ENCODE measurements around the gene CHST6.
"Not testable (repeated sequence)": the region's sequence is repeated elsewhere in the genome, so short reads cannot be mapped to it uniquely, and the experiment has no call there.

Gene CHST6

DNA sequence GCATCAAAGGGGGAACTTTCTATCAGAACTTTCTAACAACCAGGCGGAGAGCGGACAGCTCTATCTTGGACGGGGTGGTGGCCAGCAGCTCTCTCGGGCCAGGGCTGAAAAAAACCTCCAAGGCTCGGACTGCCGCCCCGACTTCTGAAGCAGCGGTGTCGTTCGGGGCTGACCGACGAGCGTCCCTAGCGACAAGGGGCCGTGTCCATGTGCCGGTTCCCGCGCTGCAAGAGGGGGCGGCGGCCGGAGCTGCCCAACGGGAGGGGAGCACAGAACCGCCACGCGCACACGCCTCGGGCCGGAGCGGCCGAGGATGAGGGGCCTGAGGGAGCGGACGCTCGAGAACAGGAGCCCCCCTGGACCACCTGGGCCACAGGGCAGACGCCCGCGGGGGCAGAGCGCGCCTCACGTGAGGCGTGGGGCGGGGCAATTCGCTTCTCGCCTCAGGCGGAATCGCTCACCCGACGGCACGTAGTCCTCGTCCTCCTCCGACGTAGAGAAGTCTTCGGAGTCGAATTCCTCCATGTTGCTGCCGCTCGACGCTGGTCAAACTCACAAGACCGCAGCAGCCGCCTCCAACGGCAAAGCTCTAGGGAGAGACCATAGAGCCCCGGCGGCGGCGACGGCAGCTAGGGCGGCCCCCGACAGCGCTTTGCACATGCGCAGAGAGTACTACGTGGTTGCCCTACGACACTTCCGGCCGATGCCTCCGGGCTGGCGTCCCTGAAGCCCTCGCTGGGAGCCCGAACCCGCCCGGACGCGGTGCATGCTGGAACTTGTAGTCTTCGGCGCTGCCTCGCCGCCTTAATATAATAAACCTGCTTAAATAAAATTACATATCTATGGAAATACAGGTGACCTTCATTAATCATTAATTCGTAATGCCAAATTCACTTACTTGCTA, 62.2 kb downstream of the CHST6 start, which contains the start of gene CFDP1:
TSS of gene CFDP1 (minus strand) at position 676 of the 904 bp plus-strand sequence. CDS start at position 525, 151 bp downstream.
- peak; percentile 97 for DNase-seq

DNA sequence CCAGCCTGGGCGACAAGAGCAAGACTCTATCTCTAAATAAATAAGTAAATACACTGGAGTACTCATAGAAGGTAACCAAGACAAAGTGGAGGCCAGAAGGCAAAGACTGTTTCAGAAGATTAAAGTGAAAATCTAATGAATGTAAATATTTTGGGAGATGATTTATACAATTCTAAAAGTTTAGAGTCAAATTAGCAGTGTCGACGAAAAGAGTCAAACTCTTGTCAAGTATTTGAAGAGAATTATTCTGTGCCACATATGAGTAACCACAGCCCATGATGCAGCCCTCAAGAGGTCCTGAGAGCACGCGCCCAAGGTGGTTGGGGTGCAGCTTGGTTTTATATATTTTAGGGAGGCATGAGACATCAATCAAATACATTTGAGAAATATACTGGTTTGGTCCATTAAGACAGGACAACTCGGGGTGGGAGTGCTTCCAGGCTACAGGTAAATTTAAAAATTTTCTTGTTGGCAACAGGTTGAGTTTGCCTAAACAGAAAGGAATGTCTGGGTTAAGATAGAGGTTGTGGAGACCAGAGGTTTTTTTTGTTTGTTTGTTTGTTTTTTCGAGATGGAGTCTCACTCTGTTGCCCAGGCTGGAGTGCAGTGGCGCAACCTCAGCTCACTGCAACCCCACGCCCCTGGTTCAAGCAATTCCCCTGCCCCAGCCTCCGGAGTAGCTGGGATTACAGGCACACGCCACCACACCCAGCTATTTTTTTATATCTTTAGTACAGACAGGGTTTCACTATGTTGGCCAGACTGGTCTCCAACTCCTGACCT, 65.4 kb downstream of the CHST6 start:
- DNase-seq, result no peak

DNA sequence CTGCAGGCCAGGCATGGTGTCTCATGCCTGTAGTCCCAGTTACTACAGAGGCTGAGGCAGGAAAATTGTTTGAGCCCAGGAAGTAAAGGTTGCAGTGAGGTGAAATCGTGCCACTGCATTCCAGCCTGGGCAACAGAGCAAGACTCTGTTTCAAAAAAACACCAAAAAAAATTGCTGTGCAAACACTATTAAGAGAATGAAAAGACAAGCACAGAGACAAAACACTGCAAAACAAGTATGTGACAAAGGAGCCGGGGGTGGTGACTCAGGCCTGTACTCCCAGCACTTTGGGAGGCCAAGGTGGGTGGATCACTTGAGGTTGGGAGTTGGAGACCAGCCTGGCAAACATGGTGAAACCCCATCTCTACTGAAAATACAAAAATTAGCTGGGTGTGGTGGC, 68.7 kb downstream of the CHST6 start:
- not testable (repeated sequence) for DNase-seq

DNA sequence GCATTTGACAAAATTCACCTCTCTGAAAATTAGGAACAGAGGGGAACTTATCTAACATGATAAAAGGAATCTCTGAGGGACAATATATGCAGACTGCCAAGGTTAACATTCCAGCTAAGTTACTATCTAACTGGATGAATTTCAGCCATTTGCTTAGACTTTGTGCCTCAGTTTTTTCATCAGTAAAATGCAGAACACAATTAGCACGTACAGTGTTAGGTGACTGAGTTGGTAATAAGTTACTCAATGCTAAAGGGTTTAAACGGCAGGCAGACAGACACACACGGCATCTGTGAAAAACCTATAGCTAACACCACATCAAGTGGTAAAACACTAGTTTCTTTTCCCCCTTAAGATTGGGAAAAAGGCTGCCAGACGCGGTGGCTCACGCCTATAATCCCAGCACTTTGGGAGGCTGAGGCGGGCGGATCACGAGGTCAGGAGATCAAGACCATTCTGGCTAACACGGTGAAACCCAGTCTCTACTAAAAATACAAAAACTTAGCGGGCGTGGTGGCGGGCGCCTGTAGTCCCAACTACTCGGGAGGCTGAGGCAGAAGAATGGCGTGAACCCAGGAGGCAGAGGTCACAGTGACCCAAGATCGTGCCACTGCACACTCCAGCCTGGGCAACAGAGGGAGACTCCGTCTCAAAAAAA, 71.0 kb downstream of the CHST6 start:
- DNase-seq, result not testable (repeated sequence)

DNA sequence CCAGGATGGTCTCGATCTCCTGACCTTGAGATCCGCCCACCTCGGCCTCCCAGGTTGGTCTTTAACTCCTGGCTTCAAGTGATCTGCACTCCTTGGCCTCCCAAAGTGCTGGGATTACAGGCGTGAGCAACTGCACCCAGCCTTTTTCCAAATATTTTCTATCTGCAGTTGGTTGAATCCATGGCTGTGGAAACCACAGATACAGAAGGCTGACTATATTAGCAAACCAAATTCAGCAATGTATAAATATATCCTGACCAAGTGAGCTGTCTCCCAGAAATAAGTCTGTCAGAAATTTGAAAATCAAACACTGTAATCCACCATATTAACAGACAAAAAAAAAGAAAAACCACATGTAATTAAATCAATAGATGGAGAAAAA, 71.5 kb downstream of the CHST6 start:
- DNase-seq, result no peak

Measured in femur (tissue), 1 donor.